ENCODE results near the gene ISLR2. TPM values are rescaled to one million over a fixed set of nuclear protein-coding genes. Genes with fewer than 3 reads are reported as not detected.
"Not testable (repeated sequence)": the region's sequence is repeated elsewhere in the genome, so short reads cannot be mapped to it uniquely, and the experiment has no call there.

The ISLR2 gene
- total RNA-seq: not detected in 2 replicates

GRCh38 chr15:74130155-74130848 lies at the start of gene ISLR2:
TSS of gene ISLR2 (plus strand) at chr15:74130586. CDS start at chr15:74132755, 2,169 bp downstream.
- intact Hi-C loops (cut with micrococcal nuclease): no loop called here

DNA sequence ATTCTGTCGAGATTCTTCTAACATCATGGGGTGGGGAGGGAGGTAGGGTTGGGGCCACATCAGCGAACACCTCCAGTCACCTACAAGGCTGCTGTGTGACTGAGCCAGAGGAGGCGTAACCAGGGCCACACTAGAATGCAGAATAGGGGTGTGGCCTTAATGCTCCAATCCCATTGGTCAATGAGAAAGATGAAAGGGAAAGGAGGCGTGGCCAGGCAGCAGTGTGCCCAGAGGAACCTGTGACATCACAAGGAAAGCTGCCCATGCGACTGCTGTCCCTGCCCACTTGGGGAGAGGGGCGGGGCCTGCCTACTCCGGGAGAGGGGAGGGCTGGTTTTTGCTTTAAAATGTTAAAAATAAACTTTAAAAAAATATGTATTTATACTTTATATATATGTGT lies 47.9 kb upstream of the ISLR2 start, which contains the start of gene GOLGA6A:
GOLGA6A (minus strand) TSS at position 101 of the 400 bp plus-strand sequence; CDS start at position 60, 41 bp downstream.
- intact Hi-C loops (cut with micrococcal nuclease): not testable (repeated sequence)

DNA sequence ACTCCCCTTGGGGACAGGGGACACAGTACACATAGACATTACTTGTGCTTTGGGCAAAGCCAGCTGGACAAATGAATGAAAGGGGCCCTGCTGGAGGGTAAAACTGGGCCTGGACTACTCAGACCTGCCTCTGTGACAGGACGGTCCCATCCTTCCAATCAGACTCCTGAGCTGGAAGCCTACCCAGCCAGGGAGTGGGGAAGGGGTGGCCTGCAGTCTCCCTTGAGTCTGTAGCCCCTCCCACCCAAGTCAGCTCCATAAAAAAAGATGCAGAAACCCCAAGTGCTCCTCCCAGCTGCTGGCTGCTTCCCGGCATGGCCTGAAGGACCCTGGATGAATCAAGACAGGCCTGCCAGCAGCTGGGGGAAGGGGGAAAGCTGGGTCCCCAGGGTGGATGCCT lies 35.8 kb upstream of the ISLR2 start:
- intact Hi-C loops (cut with micrococcal nuclease): not testable (repeated sequence)

GRCh38 chr15:74095610-74096009 lies 34.8 kb upstream of the ISLR2 start:
- intact Hi-C loops (cut with micrococcal nuclease): not testable (repeated sequence)

- intact Hi-C loops (cut with micrococcal nuclease): not testable (repeated sequence)
Measured at GRCh38 chr15:74096753-74097474, 33.5 kb upstream of the ISLR2 start.

- intact Hi-C loops (cut with micrococcal nuclease): not testable (repeated sequence)
Measured at GRCh38 chr15:74099963-74100733, 30.2 kb upstream of the ISLR2 start.

DNA sequence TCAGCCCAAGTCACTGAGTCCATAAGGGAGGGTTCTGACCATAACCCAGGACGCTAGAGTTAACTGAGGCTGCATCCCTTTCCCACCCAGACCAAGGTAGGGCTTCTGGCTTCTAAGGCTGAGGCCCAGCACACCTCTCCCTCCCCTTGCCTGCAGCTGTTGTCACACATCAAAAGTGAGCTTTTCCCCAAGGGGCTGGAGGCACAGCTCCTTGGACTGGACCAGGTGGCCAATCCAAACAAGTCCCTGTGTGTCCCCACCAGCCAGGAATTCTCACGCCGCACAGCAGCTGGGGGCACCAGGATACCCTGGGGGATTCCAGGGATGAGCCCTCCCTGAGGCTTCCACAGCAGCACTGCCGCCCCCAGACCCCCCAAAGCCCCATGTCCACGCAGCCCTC lies 22.3 kb upstream of the ISLR2 start:
- intact Hi-C loops (cut with micrococcal nuclease): no loop called here

DNA sequence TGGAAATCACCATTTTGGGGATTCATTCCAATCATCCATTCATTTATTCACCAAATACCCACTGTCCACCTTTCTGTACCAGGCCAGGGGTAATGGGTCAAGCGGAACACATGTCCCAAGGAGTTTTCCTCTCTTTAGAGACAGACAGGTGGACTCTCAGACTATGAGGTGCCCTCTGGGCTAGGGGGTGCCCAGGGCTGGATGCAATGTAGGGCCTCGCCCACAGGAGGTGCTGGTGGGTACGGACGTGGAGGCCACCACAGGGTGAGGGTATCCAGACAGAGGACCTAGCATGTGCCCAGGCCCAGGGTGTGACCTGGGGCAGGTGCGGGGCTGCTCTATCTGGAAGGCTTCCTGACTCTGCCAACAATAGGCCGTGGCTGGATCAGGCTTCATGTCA lies 21.8 kb upstream of the ISLR2 start:
- intact Hi-C loops (cut with micrococcal nuclease): not testable (repeated sequence)

DNA sequence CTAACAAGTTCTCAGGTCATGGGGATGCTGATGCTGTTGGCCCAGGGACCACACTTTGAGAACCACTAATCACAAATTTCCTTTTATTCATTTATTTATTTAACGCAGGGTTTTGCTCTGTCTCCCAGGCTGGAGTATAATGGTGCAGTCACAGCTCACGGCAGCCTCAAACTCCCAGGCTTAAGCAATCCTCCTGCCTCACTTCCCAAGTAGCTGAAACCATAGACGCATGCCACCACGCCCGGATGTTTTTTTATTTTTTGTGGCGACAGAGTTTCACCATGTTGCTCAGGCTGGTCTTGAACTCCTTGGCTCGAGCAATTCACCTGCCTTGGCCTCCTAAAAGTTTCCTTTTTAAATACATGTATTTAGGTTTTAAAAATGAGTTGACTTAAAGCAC lies 20.7 kb upstream of the ISLR2 start:
- intact Hi-C loops (cut with micrococcal nuclease): no loop called here

GRCh38 chr15:74120426-74120825 lies 10.0 kb upstream of the ISLR2 start:
- intact Hi-C loops (cut with micrococcal nuclease): no loop called here

GRCh38 chr15:74121039-74121438 lies 9.3 kb upstream of the ISLR2 start:
- intact Hi-C loops (cut with micrococcal nuclease): no loop called here

DNA sequence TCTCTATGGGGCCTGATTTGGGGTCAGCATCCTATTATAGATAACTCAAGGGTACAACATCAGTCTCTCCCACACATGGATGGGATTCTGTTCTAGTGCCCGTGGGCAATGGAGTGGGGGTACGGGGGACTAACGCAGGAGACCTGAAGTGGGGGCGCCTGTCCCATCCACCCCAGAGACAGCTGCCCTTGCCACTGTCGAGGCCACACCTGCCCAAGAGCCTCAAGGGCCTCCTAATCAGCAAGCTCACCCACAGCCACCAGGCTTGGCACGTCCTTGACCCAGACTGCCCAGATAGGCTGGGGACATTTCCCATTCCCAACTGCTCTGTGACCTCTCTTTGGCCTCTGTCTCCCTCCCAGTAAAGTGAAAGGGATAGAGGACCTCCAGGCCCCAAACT lies 8.5 kb upstream of the ISLR2 start:
- intact Hi-C loops (cut with micrococcal nuclease): no loop called here

- intact Hi-C loops (cut with micrococcal nuclease): no loop called here
Measured at GRCh38 chr15:74122403-74123130, 7.8 kb upstream of the ISLR2 start.

- intact Hi-C loops (cut with micrococcal nuclease): no loop called here
Measured at GRCh38 chr15:74123131-74123429, 7.3 kb upstream of the ISLR2 start.

GRCh38 chr15:74123658-74124057 lies 6.7 kb upstream of the ISLR2 start:
- intact Hi-C loops (cut with micrococcal nuclease): no loop called here

- intact Hi-C loops (cut with micrococcal nuclease): no loop called here
Measured at GRCh38 chr15:74124196-74124595, 6.2 kb upstream of the ISLR2 start.

DNA sequence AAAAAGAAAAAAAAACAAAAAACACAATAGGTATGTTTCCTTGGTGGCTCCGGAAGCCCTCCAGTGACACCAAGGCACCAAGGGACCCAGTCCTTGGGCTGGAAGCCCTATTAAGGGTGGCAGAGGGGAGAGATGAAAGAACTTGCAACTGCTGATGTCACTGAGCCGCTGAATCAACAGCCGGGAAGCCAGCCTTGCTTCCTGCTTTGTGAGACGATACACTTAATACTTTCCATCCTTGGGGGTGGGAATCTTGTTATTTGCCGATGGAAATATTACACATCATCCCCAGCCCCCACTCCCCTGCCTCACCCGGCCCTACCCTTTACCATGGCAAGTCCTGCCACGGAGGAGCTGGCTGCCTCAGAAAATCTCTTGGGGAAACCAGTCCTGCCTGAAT lies 5.6 kb upstream of the ISLR2 start:
- intact Hi-C loops (cut with micrococcal nuclease): loop anchor here (5.0 kb wide), 1 partner anchor 152 kb away; no protein-coding TSS in a partner anchor

DNA sequence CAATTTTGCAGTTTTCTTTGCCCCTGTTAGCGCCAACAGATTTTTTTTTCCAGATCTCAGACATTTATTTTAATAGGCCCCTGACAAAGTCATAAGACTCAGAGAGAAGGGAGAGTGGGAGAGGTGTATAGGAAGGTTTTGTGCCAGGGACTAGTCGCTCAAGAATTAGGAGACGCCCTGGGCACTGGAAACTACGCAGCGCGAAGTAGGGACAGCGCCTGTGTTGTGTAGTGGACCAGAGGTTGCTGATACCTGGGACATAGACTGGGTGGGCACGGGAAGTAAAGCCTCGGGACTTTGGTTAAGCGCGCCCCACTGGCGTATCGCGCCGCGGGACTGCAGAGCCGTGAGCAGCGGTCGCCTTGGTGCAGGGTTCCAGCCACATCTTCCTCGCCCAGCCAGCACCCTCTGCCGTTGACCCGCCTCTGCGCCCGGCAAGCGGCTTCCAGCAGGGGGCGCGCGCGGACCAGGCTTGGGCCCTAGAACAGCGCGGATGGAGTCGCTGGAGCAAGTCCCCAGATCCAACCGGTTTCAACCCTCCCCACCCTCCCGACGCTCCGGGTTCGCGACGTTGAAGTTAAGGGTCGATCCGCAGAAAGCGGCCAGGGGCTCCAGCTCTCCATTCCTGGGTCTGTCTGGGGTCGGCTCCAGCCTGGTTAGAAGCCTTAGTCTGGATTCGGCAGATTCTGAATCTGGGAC lies 3.0 kb upstream of the ISLR2 start:
- intact Hi-C loops (cut with micrococcal nuclease): loop anchor here (1.0 to 5.0 kb wide), 4 partner anchors 8 to 195 kb away; no protein-coding TSS in a partner anchor

- intact Hi-C loops (cut with micrococcal nuclease): loop anchor here (1.0 to 5.0 kb wide), 4 partner anchors 7 to 194 kb away; no protein-coding TSS in a partner anchor
Measured at GRCh38 chr15:74127954-74128784, 2.2 kb upstream of the ISLR2 start.

All from T-helper 1 cell treated with Interleukin-12 subunit alpha and Interleukin-12 subunit beta and Interleukin-4 antibody, amounts not matched to agents 30 ng/mL and 1 ng/mL, for 36 hours (primary cell).